Lower lobe of right lung (tissue), 2 donors: ENCODE data around the gene KCNQ4. TPM values are rescaled to one million over a fixed set of nuclear protein-coding genes. Genes with fewer than 3 reads are reported as not detected.

Source experiments
- ATAC-seq, 2 donors: fragments of 200-7000 bp; cut with Tn5 transposase; one replicate each; pipeline ENCODE4 v1.9.1; 2020 to 2022; ENCODE audit warnings: mild to moderate bottlenecking in 2 of 2, moderate library complexity in 2 of 2
- DNase-seq: peaks from one replicate; pipeline ENCODE4 v3.0.0-alpha.2; 2020
- H3K27ac ChIP-seq: fragments of 200-600 bp; one replicate; pipeline ENCODE4 v1.8.0; 2022
- H3K27me3 ChIP-seq: fragments of 200-600 bp; one replicate; pipeline ENCODE4 v1.8.0; 2022; ENCODE audit warnings: low read depth
- H3K36me3 ChIP-seq: fragments of 200-600 bp; one replicate; pipeline ENCODE4 v1.8.0; 2022; ENCODE audit warnings: mild to moderate bottlenecking
- H3K4me1 ChIP-seq: fragments of 200-600 bp; one replicate; pipeline ENCODE4 v1.8.0; 2022
- H3K4me3 ChIP-seq: fragments of 200-600 bp; one replicate; pipeline ENCODE4 v1.8.0; 2022; ENCODE audit warnings: mild to moderate bottlenecking
- H3K9me3 ChIP-seq: fragments of 200-600 bp; one replicate; pipeline ENCODE4 v1.8.0; 2022
- CTCF ChIP-seq: fragments of 200-600 bp; IDR thresholded peaks from one replicate; pipeline ENCODE4 v1.8.0; 2022; ENCODE audit warnings: antibody characterized with exemption, mild to moderate bottlenecking
- intact Hi-C: fragments of 100-400 bp; cut with DNase I; formaldehyde crosslinking; loops from one replicate; pipeline ENCODE4 v1.11.0; 2022
- microRNA-seq: library from miRNA; unstranded; fragments of <30 nt; microRNA quantifications from one replicate; pipeline ENCODE4 v1.2.0, GENCODE V29; 2020; ENCODE audit warnings: borderline number of aligned reads
- total RNA-seq: library from RNA; stranded (reverse); fragmentation: NEBNext Ultra II Directional; extraction: Animal tissue kit (Norgen Biotek cat#: 25700); gene quantifications from one replicate; pipeline ENCODE4 v1.2.1, GENCODE V29; 2021
- donor health status: DM: no; HTN: yes; CAD: no; lungs with severe emphysema.

Gene KCNQ4
- total RNA-seq, 1 donor from 2014 or later = 0.89 TPM

DNA sequence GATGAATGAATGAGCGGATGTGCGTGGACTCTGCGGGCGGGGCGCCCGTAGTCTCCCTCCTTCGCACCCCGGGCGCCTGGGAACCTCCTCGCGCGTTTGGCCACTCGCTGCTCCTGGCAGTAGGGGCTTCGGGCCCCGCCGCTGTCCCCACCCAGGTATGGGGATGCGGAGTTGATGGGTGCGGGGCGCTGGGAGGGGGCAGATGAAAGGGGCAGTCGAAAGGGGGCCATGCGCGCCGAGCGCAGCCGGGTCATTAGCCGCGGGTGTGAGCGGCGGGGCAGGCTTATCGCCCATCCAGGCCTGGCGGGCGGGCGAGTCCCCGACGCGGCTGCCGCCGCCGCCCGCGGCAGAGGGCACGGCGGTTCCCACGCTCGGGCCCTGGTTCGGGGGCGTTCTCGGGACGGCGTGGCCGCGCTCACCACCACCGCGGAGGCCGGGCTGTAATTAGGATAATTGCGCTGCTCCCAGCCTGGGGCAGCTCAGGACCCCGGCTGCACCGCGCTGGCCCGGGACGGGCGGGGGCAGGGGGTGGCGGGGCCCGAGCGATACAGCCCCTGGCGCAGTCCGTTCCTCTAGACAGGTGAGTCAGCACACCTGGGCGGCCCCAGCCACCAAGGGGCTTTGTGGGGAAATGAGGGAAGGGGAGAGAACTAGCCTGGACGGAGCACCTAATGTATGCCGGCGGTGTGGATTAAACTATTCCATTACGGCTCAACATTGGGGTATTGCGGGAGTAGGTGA lies 100.6 kb downstream of the KCNQ4 start:
- Histone ChIP-seq H3K27ac (no peak overlapping the region), H3K4me1 (peaks cover 6% of the 10 kb centered on the region), H3K9me3 (no peaks in the 10 kb centered on the region), H3K27me3 (peaks cover 31% of the 10 kb centered on the region), H3K36me3 (no peaks in the 10 kb centered on the region), H3K4me3 (peak overlapping the region; percentile 17)
- intact Hi-C loops = no loop called here
- no peak for DNase-seq
- peak; percentile 14 to 40 for ATAC-seq
- no peak for TF ChIP-seq CTCF

DNA sequence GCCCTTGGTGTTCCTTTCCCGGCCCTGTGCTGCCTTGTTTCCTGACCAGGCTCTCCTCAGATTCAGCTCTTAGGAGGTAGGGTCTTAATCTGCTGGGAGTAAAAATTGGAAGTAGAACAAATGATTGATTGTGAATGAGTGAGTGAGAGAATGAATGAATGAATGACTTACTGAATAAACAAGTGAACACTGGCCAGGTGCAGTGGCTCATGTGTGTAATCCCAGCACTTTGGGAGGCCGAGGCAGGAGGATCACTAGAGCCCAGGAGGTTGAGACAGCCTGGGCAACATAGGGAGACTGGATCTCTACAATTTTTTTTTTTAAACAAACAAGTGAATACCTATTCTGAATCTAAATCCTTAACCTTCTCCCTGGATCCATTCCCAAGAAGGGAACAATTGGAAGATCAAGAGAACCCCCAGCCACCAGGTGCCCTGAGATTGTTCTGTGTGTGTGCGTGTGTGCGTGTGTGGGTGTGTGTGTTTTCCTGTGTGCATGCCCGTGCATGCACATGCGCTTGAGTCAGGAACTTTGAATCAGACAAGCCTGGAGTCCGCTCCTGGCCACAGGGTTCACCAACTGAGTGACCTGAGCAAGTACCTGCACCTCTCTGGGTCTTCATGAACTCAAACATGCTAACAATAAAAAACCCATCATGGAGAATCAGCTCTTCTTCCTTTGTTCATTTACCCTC lies 102.9 kb downstream of the KCNQ4 start:
- H3K4me3 ChIP-seq = no peak overlapping the region
- TF ChIP-seq CTCF = no peak
- H3K9me3 ChIP-seq = no peaks in the 10 kb centered on the region
- H3K27ac ChIP-seq = no peak overlapping the region
- no peaks in the 10 kb centered on the region for H3K36me3 ChIP-seq
- peaks cover 6% of the 10 kb centered on the region for H3K4me1 ChIP-seq
- DNase-seq (no peak), ATAC-seq (no peak)
- H3K27me3 ChIP-seq = peaks cover 31% of the 10 kb centered on the region
- intact Hi-C loops = no loop called here

DNA sequence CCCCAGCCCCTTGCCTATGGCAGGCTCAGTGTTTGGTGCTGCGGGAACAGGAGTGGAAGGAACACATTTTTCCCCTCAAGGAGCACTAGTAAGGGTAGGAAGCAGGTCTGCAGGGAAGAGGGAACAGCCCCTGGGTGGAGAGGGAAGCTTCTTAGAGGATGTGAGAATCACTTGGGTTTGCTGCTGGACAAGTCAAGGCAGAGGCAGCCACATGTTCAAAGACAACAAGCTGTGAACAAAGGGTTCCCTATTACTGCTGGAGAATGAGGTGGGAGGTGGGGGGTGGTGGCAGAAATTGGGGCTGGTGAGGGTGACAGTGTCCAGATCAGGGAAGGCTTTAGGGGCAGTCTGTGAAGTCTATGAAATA lies 103.4 kb downstream of the KCNQ4 start:
- Histone ChIP-seq H3K4me1 (peaks cover 6% of the 10 kb centered on the region), H3K9me3 (no peaks in the 10 kb centered on the region), H3K27ac (no peak overlapping the region), H3K36me3 (no peaks in the 10 kb centered on the region), H3K27me3 (peaks cover 31% of the 10 kb centered on the region), H3K4me3 (no peak overlapping the region)
- intact Hi-C loops = no loop called here
- ATAC-seq (no peak), DNase-seq (no peak)
- no peak for TF ChIP-seq CTCF

DNA sequence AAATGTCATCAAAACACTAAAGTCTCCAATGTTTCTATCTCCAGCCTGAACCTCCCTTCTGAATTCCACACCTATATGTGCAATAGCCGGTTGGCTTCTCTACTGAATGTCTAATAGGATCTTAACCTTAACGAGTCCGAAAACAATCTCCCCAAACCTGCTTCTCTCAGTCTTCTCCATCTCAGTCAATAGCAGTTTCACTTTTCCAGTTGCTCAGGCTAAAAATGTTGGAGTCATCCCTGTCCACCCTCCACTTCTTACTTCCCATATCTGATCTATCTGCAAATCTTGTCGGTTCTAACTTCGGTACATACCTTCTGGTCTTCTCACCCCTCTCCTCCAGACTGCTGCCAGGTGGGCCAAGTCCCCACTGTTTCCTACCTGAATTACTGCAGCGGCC lies 104.1 kb downstream of the KCNQ4 start:
- intact Hi-C loops = no loop called here
- H3K36me3 ChIP-seq = no peaks in the 10 kb centered on the region
- no peak overlapping the region for H3K27ac ChIP-seq
- ATAC-seq = no peak
- H3K4me1 ChIP-seq = peaks cover 6% of the 10 kb centered on the region
- peaks cover 28% of the 10 kb centered on the region for H3K27me3 ChIP-seq
- no peak for DNase-seq
- no peak for TF ChIP-seq CTCF
- no peak overlapping the region for H3K4me3 ChIP-seq
- H3K9me3 ChIP-seq = no peaks in the 10 kb centered on the region

Small RNA genes lying within 50 kb of the gene (microRNA-seq; reads per million reads assigned to microRNA genes)
- gene MIR30C1 (12.1 reads per million, percentile 19 among the genes with 10 or more reads in this experiment), gene MIR30E (2,973 reads per million, percentile 88 among the genes with 10 or more reads in this experiment)

Other genes starting within 250 kb of the KCNQ4 start
- gene RIMS3, start 118.1 kb upstream of the KCNQ4 start, total RNA-seq = 4.6 TPM
- 54.2 TPM for gene NFYC, start 92.1 kb upstream of the KCNQ4 start, total RNA-seq
- 13.9 TPM for gene CITED4, start 78.6 kb downstream of the KCNQ4 start, total RNA-seq
- gene CTPS1, start 195.9 kb downstream of the KCNQ4 start, total RNA-seq = 16.2 TPM
- 4.8 TPM for gene SLFNL1, start 237.9 kb downstream of the KCNQ4 start, total RNA-seq